ENCODE data around the gene HIP1.
"Not testable (repeated sequence)": the region's sequence is repeated elsewhere in the genome, so short reads cannot be mapped to it uniquely, and the experiment has no call there.

HIP1 gene

GRCh38 chr7:75616421-75617167, 122.1 kb downstream of the HIP1 start:
- DNase-seq (ENCODE audit: low read depth in 2 of 2): no peak

DNA sequence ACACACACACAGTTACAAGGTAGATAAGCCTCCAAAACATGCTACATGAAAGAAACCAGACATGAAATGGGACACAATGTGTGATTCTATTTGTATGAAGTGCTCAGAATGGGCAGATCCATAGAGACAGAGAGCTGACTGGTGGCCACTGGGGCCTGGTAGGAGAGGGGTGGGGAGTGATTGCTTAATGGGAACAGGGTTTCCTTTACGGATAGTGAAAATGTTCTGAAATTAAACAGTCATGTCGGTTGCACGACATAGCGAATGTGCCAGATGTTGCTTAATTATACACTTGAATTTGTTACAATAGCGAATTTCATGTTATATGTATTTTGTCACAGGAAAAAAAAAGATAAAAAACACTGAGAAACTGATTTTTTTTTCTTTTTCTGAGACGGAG, 124.3 kb downstream of the HIP1 start:
- no peak for DNase-seq (ENCODE audit: low read depth in 2 of 2)

GRCh38 chr7:75613351-75613750, 125.4 kb downstream of the HIP1 start:
- DNase-seq (ENCODE audit: low read depth in 2 of 2): no peak

GRCh38 chr7:75611557-75612178, 127.1 kb downstream of the HIP1 start:
- DNase-seq (ENCODE audit: low read depth in 2 of 2): no peak

DNA sequence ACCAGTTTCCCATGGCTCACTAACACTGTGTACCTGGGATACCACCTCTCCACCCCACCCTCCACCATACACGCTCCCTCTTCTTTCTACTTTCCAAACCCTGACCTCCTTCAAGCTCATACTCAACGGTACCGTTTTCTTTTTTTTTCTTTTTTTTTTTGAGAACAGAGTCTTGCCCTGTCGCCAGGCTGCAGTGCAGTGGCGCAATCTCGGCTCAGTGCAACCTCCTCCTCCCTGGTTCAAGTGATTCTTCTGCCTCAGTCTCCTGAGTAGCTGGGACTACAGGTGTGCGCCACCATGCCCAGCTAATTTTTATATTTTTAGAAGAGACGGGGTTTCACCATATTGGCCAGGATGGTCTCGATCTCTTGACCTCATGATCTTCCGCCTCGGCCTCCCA, 129.3 kb downstream of the HIP1 start:
- DNase-seq (ENCODE audit: low read depth in 2 of 2): not testable (repeated sequence)

DNA sequence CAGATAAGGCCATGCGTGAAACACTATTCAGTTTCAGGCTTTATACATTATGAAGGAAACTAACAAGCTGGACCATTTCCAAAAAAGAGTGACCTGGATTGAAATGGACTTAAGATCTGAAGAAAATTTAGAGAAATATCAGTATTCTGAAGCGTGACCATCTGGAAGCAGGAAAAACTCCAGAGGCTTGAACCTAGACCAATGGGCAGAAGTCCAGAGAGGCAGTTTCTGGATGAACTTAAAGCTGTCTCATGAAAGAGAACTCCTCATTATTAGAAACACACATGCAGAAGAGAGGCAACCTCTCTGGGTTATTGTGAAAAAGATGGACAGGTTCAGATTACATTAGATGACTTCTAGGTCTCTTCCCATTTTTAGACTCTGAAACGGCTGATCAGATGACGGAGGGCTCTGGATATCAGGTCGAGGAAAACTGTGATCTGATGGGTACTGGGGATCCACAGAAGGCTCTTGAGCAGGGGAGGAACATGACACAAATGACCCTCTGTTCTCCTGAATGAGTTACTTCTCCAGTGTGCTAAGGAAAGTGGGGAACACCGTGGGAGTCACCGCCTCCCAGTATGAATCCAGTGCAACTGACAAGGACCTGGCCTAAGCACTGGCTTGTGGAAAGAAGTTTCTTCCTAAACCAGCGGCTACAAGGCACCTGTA, 130.2 kb downstream of the HIP1 start:
- DNase-seq (ENCODE audit: low read depth in 2 of 2): no peak

- no peak for DNase-seq (ENCODE audit: low read depth in 2 of 2)
These were observed 134.3 kb downstream of the HIP1 start for GRCh38 chr7:75604408-75604807.

DNA sequence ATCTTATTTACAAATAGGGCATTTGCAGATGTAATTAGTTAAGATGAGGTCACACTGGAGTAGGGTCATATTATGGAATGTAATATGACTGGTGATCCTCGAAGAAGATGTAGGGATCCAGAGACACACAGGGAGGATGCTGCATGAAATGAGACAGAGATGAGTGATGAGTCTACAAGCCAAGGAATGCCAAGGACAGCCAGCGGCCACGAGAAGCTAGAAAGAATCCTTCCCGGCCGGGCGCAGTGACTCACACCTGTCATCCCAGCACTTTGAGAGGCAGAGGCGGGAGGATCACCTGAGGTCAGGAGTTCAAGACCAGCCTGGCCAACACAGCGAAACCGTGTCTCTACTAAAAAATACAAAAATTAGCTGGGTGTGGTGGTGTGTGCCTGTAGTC, 135.9 kb downstream of the HIP1 start:
- DNase-seq (ENCODE audit: low read depth in 2 of 2): not testable (repeated sequence)

GRCh38 chr7:75601539-75601938, 137.2 kb downstream of the HIP1 start:
- no peak for DNase-seq (ENCODE audit: low read depth in 2 of 2)

DNA sequence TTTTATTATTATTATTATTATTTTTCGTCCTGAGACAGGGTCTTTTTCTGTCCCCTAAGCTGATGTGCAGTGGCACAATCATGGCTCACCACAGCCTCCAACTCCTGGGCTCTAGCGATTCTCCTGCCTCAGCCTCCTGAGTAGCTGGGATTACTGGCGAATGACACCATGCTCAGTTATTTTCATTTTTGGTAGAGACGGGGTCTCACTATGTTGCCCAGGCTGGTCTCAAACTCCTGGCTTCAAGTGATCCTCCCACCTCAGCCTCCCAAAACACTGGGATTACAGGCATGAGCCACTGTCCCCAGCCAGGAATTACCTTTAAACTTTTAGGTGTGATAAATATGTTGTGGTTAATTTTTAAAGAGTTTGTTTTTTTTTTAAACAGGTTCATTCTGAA, 138.0 kb downstream of the HIP1 start:
- not testable (repeated sequence) for DNase-seq (ENCODE audit: low read depth in 2 of 2)

GRCh38 chr7:75599244-75599781, 139.4 kb downstream of the HIP1 start:
- DNase-seq (ENCODE audit: low read depth in 2 of 2): no peak

DNA sequence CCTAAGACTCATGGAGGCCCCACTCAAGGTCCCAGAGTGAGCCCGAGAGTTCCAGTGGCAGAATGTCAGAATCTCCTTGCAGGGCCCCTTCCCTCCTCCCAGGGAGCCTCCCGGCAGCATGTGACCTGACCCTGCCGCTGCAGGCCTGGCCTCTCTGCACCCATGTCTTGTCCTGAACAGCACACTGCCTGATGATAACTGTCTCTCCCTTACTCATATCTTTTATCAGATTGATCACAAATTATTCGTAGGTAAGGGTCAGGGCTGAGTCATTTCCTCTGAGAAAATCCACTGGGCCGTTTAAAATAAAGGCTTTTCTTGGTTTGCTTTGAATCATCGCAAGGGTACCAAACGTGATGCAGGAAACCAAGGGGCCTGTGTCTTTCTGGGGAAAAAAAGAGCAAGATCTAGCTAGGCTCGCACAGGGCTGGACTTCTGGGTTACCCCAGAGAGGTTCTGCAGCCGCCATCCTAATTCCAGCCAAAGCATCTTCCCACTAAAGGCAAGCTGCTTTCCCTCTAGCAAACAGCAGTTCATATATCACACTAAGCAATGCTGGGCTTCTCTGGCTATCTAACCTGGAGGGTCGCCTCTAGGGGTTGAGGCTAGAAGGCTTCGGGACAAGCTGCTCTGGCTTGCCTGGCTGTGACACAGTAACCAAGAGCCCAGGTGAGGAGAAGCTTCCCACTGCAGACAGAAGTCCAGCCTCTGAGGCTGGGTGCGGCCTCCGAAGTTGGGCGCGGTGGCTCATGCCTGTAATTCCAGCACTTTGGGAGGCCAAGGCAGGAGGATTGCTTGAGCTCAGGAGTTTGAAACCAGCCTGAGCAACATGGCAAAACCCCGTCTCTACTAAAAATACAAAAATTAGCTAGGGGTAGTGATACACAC, 141.8 kb downstream of the HIP1 start:
- no peak for DNase-seq (ENCODE audit: low read depth in 2 of 2)

GRCh38 chr7:75595766-75596165, 143.0 kb downstream of the HIP1 start:
- DNase-seq (ENCODE audit: low read depth in 2 of 2): no peak

DNA sequence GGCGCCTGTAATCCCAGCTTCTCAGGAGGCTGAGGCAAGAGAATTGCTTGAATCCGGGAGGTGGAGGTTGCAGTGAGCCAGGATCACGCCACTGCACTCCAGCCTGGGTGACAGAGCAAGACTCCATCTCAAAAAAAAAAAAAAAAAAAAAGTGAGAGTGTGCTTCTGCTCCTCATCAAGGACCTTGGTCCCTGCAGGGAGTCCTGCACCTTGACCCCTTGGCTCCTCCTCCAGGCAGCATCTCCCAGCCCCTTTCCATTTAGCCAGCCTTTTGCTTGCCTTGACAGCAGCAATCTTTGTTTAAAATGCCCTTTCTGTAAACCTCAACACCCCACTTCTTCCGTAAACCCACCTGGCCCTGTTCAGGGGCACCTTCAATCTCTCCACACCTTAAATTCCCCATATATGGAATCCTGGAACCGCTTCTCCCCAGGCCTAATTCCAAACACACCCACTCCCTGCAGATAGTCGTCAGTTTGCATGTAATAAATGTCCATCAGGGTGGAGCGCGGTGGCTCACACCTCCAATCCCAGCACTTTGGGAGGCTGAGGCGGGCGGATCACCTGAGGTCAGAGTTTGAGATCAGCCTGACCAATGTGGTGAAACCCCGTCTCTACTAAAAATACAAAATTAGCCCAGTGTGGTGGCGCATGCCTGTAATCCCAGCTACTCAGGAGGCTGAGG, 145.1 kb downstream of the HIP1 start:
- DNase-seq (ENCODE audit: low read depth in 2 of 2): not testable (repeated sequence)

DNA sequence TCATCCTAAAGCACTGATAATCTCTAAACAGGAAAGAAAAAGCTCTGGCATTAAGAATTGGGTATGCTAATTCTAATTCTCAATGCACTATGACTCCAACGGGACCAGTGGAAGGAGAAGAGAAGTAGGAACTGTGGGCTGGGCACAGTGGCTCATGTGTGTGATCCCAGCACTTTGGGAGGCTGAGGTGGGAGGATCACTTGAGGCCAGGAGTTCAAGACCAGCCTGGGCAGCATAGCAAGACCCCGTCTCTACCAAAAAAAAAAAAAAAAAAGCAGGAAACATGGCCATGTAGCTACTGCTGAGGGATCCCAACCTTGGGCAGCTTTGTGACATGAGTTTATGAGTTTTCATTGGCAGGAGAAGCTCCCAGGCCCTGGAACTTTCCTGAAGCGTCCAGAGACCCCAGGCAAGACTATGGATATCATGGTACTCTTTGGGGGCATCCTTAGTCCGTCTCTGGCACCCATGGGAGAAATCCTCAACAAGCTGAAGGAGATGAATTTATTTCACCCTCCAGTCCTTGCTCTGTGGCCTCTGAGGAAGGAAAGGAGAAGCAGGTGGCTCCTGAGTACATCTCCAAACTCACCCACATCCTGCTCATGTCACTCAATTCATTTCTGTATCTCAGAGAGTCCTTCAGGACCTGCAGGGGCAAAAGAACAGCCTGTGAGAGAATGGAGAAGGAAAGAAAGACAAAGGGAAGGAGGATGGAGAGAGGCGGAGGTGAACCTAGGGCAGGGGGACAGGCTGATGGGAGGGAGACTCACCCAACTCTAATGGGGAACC, 147.1 kb downstream of the HIP1 start:
- no peak for DNase-seq (ENCODE audit: low read depth in 2 of 2)

GRCh38 chr7:75590373-75591005, 148.3 kb downstream of the HIP1 start:
- no peak for DNase-seq (ENCODE audit: low read depth in 2 of 2)

- DNase-seq (ENCODE audit: low read depth in 2 of 2): no peak
These were observed 154.4 kb downstream of the HIP1 start for GRCh38 chr7:75584354-75584753.

- DNase-seq (ENCODE audit: low read depth in 2 of 2): no peak
These were observed 155.5 kb downstream of the HIP1 start for GRCh38 chr7:75583255-75583654.

DNA sequence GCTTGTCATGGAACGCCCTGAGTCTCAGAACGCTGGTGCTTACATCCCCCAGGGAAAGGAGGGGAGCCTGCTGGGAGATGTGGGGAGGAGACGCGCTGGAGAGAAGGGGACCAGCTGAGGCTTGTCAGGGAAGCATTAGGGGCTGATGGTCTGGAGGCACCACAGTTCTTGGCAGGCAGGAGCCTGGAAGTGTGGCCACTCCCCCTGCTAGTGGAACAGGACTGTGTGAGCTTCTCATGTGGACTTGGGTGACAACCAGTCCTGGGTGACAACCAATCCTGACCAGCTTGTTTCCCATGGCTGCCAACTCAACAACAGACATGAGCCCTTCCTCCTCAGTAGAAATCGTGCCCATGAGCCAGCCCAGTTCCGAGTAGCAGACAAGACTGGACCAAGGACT, 158.8 kb downstream of the HIP1 start:
- no peak for DNase-seq (ENCODE audit: low read depth in 2 of 2)

DNA sequence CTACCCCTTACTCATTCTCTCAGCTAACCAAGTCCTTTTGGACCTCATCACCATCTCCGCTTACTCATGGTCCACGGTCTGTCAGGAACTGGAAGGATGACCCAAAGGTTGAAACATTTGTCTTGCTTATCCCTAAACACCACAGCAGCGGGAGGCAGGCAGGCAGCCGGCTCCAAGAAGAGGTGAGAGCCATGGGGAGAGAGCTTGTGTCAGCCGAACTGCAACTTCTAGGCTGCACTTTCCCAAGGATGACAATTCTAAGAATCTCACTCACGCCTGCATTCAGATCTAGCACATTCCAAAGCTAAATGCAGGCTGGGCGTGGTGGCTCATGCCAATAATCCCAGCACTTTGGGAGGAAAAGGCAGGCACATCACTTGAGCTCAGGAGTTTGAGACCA, 160.7 kb downstream of the HIP1 start:
- DNase-seq (ENCODE audit: low read depth in 2 of 2): no peak

Data from activated CD4-positive, alpha-beta T cell treated with anti-CD3 and anti-CD28 coated beads for 24 hours (primary cell).